Mucosa of descending colon (tissue), 3 donors: ENCODE results near the gene TSKU. TPM values are rescaled to one million over a fixed set of nuclear protein-coding genes. Genes with fewer than 3 reads are reported as not detected.

Experiments
- ATAC-seq: fragments of 200-7000 bp; cut with Tn5 transposase; one replicate; pipeline ENCODE4 v1.9.1; 2020; ENCODE audit warnings: mild to moderate bottlenecking, moderate library complexity
- DNase-seq, 3 donors: peaks; one replicate each; pipeline ENCODE4 v3.0.0-alpha.2; 2020
- H3K36me3 ChIP-seq: fragments of 200-600 bp; one replicate; pipeline ENCODE4 v1.8.0; 2021; ENCODE audit warnings: low read depth, mild to moderate bottlenecking
- H3K4me1 ChIP-seq: fragments of 200-600 bp; one replicate; pipeline ENCODE4 v1.8.0; 2021; ENCODE audit warnings: low read depth, mild to moderate bottlenecking
- H3K4me3 ChIP-seq: fragments of 200-600 bp; one replicate; pipeline ENCODE4 v1.8.0; 2021; ENCODE audit warnings: mild to moderate bottlenecking
- H3K9me3 ChIP-seq: fragments of 200-600 bp; one replicate; pipeline ENCODE4 v1.8.0; 2021; ENCODE audit warnings: mild to moderate bottlenecking
- intact Hi-C, 2 donors: fragments of 100-400 bp; cut with DNase I in 1 of 2; cut with micrococcal nuclease in 1 of 2; formaldehyde crosslinking; loops; one replicate each; pipeline versions ENCODE4 v1.11.0 to v1.11.1; 2022; cut with DNase I, micrococcal nuclease
- total RNA-seq, 3 donors: library from RNA; stranded (reverse); fragmentation: NEBNext Ultra II Directional in 2 of 3; extraction: Animal tissue kit (Norgen Biotek cat#: 25700) in 2 of 3; gene quantifications; one replicate each; pipeline versions ENCODE4 v1.2.1 to v1.2.4, GENCODE V29; 2021 to 2023
- TF ChIP-seq, protein P1 (sequence below): fragments of 200-600 bp; IDR thresholded peaks from one replicate; pipeline ENCODE4 v1.8.0; 2022; ENCODE audit warnings: antibody characterized with exemption, mild to moderate bottlenecking
- donor health status: DM: no; HTN: no; CAD: no; lungs with moderate emphysema.
- donor health status: DM: no; HTN: no; CAD: no.
- donor health status: DM: no; HTN: yes; CAD: no.

Gene TSKU
- total RNA-seq, 3 donors from 2014 or later: 21.5 to 42.9 (median 41.8) TPM

DNA sequence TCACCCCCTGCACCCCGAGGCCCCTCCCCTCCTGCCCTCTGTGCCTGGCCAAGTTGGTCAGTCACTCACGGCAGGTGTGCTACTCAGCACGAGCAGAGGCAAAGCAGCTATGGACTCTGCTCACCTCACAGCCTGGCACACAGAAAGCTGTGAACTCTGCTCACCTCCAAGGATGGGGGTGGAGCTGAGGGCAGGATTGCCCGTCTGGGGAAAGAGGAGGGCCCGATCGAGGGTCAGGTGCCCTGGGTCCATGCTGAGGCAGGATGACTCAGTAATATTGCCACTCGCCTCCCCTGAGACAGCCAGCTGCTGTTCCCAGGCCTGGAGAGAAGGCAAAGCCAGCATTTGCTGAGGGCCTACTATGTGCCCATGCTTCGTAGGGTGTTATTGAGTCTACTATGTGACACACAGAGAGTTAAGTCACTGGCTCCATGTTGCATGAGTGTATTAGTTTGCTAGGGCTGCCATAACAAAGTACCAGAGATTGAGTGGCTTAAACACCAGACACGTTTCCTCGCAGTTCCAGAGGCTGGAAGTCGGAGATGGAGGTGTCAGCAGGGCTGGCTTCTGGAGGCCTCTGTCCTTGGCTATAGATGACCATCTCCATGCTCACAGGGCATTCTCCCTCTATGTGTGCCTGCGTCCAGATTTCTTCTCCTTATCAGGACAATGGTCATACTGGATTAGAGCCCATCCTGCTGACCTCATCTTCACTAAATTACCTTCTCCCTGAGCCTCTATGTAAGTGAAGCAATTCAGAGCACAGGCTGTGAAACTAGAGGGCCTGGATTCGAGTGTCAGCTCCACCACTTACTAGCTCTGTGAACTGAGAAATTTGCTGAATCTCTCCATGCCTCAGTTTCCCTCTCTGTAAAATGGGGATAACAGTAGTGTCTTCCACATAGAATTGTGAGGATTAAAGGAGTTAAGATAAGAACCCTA lies 13.2 kb upstream of the TSKU start:
- intact Hi-C loops: no loop called here
- peak; percentile 86 for ATAC-seq
- H3K4me1 ChIP-seq: peaks cover 70% of the 10 kb centered on the region
- H3K4me3 ChIP-seq: no peak overlapping the region
- H3K9me3 ChIP-seq: no peaks in the 10 kb centered on the region
- H3K36me3 ChIP-seq: no peaks in the 10 kb centered on the region
- DNase-seq: peak; percentile 87 to 91 (median 89)
- TF ChIP-seq, protein P1, sequence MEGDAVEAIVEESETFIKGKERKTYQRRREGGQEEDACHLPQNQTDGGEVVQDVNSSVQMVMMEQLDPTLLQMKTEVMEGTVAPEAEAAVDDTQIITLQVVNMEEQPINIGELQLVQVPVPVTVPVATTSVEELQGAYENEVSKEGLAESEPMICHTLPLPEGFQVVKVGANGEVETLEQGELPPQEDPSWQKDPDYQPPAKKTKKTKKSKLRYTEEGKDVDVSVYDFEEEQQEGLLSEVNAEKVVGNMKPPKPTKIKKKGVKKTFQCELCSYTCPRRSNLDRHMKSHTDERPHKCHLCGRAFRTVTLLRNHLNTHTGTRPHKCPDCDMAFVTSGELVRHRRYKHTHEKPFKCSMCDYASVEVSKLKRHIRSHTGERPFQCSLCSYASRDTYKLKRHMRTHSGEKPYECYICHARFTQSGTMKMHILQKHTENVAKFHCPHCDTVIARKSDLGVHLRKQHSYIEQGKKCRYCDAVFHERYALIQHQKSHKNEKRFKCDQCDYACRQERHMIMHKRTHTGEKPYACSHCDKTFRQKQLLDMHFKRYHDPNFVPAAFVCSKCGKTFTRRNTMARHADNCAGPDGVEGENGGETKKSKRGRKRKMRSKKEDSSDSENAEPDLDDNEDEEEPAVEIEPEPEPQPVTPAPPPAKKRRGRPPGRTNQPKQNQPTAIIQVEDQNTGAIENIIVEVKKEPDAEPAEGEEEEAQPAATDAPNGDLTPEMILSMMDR: no peak

DNA sequence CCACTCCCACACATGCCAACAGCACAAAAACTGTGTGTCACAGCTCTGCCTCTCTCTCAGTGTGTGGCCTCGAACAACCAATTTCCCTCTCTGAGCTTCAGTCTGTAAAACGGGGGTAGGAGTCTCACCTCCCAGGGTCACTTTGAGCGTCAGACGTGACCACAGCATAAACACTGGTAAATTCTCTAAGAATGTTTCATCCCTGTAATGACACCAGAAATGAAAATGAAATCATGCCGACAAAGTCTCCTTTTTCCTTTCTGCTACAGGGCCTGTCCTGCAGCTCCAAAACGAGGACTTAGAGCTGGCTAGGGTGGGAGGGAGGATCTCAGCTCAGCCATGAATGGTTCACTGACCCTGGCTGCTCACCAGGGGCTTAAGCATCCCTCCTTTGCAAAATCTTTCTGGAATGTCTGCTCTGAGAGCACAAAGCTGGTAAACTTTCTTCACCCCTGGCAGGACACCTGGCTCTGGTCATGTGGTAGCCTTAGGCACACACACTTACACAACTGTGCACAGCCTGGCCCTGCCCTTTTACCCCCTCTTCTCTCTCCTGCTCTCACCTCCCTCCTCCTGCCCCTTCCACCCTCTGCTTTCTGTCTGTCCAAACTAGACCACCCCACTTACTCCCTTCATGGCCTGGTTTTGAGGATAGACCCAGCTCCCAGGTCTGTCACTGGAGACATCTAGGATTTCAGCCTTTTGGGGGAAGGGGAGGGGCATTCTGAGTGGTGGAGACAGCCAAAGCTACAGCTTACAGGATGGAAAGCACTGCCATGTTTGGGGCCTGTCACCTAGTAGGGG lies 12.3 kb upstream of the TSKU start:
- DNase-seq: peak in 1 of 3 donors; percentile 53
- H3K9me3 ChIP-seq: no peaks in the 10 kb centered on the region
- TF ChIP-seq, protein P1: no peak
- intact Hi-C loops: no loop called here
- no peak overlapping the region for H3K4me3 ChIP-seq
- peak; percentile 39 for ATAC-seq
- no peaks in the 10 kb centered on the region for H3K36me3 ChIP-seq
- peaks cover 70% of the 10 kb centered on the region for H3K4me1 ChIP-seq

DNA sequence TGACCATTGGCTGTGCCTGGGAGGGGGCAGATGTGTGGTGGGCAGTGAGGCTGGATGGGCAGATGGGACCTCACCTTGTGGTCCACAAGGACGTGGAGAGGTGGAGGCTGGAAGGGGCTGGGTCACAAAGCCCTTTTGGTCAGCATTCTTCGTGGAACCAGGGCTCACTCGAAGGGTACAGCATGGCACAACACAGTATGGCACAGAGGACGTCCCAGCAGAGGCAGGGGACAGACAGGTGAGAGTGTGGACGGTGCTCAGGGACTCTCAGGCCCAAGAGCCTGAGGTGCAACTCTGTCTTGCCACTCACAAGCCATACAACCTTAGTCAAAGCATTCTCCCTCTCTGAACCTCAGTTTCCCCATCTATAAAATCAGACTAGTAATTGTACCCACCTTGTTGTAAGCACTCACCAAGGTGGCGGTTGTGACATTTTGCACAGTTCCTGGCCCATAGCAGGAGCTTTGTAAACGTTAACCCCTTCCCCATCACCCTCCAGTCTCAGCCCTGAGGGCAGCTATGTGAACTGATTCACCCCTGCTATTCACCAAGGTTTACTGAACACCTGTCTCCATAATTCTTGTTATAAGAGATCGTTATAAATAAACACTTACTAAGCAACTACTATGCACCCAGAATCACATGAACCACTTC lies 11.6 kb upstream of the TSKU start:
- DNase-seq: no peak

DNA sequence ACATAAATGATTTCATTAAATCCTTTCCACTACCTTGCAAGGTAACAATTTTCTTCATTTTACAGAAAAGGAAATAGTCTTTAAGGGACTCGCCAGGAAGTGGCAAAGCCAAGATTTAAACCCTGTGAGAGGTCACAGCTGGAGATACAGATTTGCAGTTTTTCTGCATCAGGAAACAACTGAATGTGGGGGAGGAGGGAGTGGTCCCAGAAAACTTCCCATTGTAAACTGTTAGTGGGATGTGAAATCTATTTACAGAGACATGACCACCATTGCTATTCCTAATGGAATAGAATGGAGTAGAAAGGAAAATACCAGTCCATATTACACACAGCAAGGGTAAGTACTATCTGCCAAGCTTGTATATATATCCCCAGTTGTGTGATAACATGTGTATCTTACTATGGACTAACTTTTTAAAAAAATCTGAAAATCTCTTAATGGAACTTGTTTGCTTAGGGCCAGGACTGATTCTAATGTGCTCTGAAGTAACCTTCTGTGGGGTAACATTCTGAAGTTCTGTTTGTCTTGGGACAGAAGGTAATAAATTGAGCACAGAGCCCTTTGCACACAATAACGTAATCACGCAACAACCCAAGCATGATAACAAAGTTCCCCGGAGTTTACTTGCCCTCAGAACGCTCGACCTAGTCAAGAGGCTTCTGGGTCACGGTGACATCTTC lies 10.9 kb upstream of the TSKU start:
- H3K4me3 ChIP-seq: no peak overlapping the region
- intact Hi-C loops: no loop called here
- DNase-seq (no peak), ATAC-seq (peak; percentile 17)
- peaks cover 8% of the 10 kb centered on the region for H3K9me3 ChIP-seq
- no peaks in the 10 kb centered on the region for H3K36me3 ChIP-seq
- TF ChIP-seq, protein P1: no peak
- H3K4me1 ChIP-seq: peaks cover 66% of the 10 kb centered on the region

More for the DNA sequence above, 11.6 kb upstream of the TSKU start:
- Histone ChIP-seq H3K4me3 (no peak overlapping the region), H3K36me3 (no peaks in the 10 kb centered on the region), H3K9me3 (peaks cover 3% of the 10 kb centered on the region), H3K4me1 (peaks cover 70% of the 10 kb centered on the region)
- TF ChIP-seq, protein P1: no peak
- no peak for ATAC-seq
- intact Hi-C loops: no loop called here

DNA sequence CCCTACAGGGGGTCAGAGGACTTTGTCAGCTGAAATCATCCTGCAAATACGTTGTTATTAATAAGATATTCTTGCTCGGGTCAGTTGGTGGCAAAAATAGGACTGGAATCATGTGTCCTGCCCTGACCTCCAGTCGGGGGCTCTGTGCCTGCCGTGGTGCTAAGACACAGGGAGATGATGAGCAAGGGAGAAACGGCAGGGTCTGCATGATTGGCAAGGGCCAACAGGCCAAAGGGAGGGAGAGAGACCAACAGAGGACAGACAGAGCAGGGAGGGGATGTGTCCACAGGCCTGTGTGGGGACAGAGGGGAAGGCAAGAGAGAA lies 10.4 kb upstream of the TSKU start:
- intact Hi-C loops: no loop called here
- Histone ChIP-seq H3K4me3 (no peak overlapping the region), H3K36me3 (no peaks in the 10 kb centered on the region), H3K9me3 (peaks cover 11% of the 10 kb centered on the region), H3K4me1 (peaks cover 61% of the 10 kb centered on the region)
- no peak for ATAC-seq
- no peak for DNase-seq
- TF ChIP-seq, protein P1: no peak
